ENCODE results near the gene C1orf146. TPM values are rescaled to one million over a fixed set of nuclear protein-coding genes. Genes with fewer than 3 reads are reported as not detected.

C1orf146 gene
- total and polyA plus RNA-seq, 2 of the 4 experiments (the other 2 are of a cell fraction) = not detected

- Histone ChIP-seq H3K56ac (ENCODE audit: extremely low read depth, insufficient read depth, low read length) (peak overlapping the region; percentile 81; the same call in 1 of the 2 replicates), H3K9me1 (ENCODE audit: insufficient read depth, low read length) (peaks cover 3% of the 10 kb centered on the region), H4K20me1 (ENCODE audit: insufficient read depth, low read length) (no peaks in the 10 kb centered on the region), H2BK15ac (ENCODE audit: low read depth, low read length) (peak overlapping the region; percentile 55; the same call in 1 of the 3 replicates), H3K9me3 (ENCODE audit: control insufficient read depth, insufficient read depth, low read length) (no peaks in the 10 kb centered on the region), H2AK5ac (ENCODE audit: low read depth, low read length) (peak overlapping the region; percentile 80; the same call in 1 of the 2 replicates), H3K23ac (ENCODE audit: low read depth, low read length) (no peak overlapping the region; the same call in 1 of the 2 replicates), H3K27me3 (ENCODE audit: control insufficient read depth, insufficient read depth, low read length) (no peaks in the 10 kb centered on the region), H3K79me1 (ENCODE audit: low read depth in 1 of 2, low read length in 2 of 2) (no peaks in the 10 kb centered on the region), H3K36me3 (ENCODE audit: control insufficient read depth, insufficient read depth, low read length) (no peaks in the 10 kb centered on the region), H3K4me3 (ENCODE audit: insufficient read depth, low read depth, low read length) (no peak overlapping the region), H3K14ac (replicated peaks; ENCODE audit: low read depth, low read length) (peak overlapping the region; percentile 46; the same call in 1 of the 2 replicates), H4K5ac (ENCODE audit: low read depth, low read length) (peak overlapping the region; percentile 85; the same call in 1 of the 2 replicates), H3K9ac (ENCODE audit: low read depth, low read length) (peak overlapping the region; percentile 71; the same call in 1 of the 2 replicates), H2BK5ac (ENCODE audit: low read depth, low read length, poor library complexity, severe bottlenecking) (peak overlapping the region; percentile 92), H2BK120ac (ENCODE audit: low read depth, low read length) (peak overlapping the region; percentile 88), H3K27ac (ENCODE audit: insufficient read depth, low read length) (peak overlapping the region; percentile 100), H2BK20ac (ENCODE audit: low read depth, low read length) (peak overlapping the region; percentile 80), H2AFZ (replicated peaks; ENCODE audit: low read length, poor library complexity) (no peak overlapping the region), H4K8ac (ENCODE audit: low read depth in 2 of 2, low read length in 2 of 2) (peak overlapping the region in 1 of 2 experiments; percentile 86; a peak in 3 of 4 replicates), H3K4me2 (ENCODE audit: low read depth, low read length) (peak overlapping the region; percentile 91), H2AK9ac (replicated peaks; ENCODE audit: low read depth, low read length, poor library complexity) (no peak overlapping the region), H4K91ac (ENCODE audit: insufficient read depth, low read depth, low read length) (peak overlapping the region; percentile 57), H3K18ac (ENCODE audit: low read depth, low read length) (peak overlapping the region; percentile 92), H3K4ac (ENCODE audit: low read depth, low read length) (peak overlapping the region; percentile 89), H3K4me1 (ENCODE audit: control insufficient read depth, insufficient read depth, low read length) (peaks cover 3% of the 10 kb centered on the region)
- dilution Hi-C loops (cut with HindIII; ENCODE audit: low sequenced_read_pairs, unreplicated experiment) (no loop called here), in situ Hi-C loops (cut with MboI; ENCODE audit: low sequenced_read_pairs) (no loop called here), intact Hi-C loops (cut with micrococcal nuclease) (no loop called here)
- TSS peak; percentile 73 for BruUV-seq (replicated peaks)
- ATAC-seq (ENCODE audit: low read depth) = peak; percentile 97
- DNase-seq = peak; percentile 60
- ChIA-PET CTCF (interaction anchor here (0.5 to 0.6 kb wide), 2 partner anchors 58 to 77 kb away, joined by 3 to 10 read pairs; no protein-coding TSS in a partner anchor), POLR2A (ENCODE audit: unreplicated experiment) (no interaction called here)
- no CpG with 5 or more reads among the region's 2 CpGs for WGBS, 2 experiments (ENCODE audit: extremely low coverage in 2 of 2, insufficient read length in 1 of 2)
- TF ChIP-seq SMC3 (IDR thresholded peaks at IDR 0.05; ENCODE audit: low read depth, low read length) (no peak), BHLHE40 (IDR thresholded peaks at IDR 0.05; ENCODE audit: low read depth, low read length) (no peak), POLR2A (IDR thresholded peaks at IDR 0.05; ENCODE audit: low read depth, low read length) (no peak), USF2 (IDR thresholded peaks at IDR 0.05; ENCODE audit: low read depth, low read length) (no peak), RCOR1 (IDR thresholded peaks at IDR 0.05; ENCODE audit: insufficient replicate concordance, low read length) (no peak), CTCF (conservative IDR thresholded peaks at IDR 0.05; ENCODE audit: low read depth, low read length) (no peak), CEBPB (IDR thresholded peaks at IDR 0.05; ENCODE audit: low read depth, low read length) (no peak), RAD21 (IDR thresholded peaks at IDR 0.05; ENCODE audit: low read length) (no peak), RFX5 (IDR thresholded peaks at IDR 0.05; ENCODE audit: low read depth, low read length) (no peak), NFE2L2 (IDR thresholded peaks at IDR 0.05; ENCODE audit: low read depth, low read length) (no peak), CHD1 (IDR thresholded peaks at IDR 0.05; ENCODE audit: low read depth, low read length) (no peak), MAFK (IDR thresholded peaks at IDR 0.05; ENCODE audit: low read depth, low read length) (no peak), FOS (IDR thresholded peaks at IDR 0.05; ENCODE audit: low read depth, low read length) (no peak), ELK1 (IDR thresholded peaks at IDR 0.05; ENCODE audit: borderline replicate concordance, low read depth, low read length) (no peak)
These were observed 48.3 kb upstream of the C1orf146 start for GRCh38 chr1:92169214-92170005.
